ENCODE results near the gene PPP1R26.

DNA sequence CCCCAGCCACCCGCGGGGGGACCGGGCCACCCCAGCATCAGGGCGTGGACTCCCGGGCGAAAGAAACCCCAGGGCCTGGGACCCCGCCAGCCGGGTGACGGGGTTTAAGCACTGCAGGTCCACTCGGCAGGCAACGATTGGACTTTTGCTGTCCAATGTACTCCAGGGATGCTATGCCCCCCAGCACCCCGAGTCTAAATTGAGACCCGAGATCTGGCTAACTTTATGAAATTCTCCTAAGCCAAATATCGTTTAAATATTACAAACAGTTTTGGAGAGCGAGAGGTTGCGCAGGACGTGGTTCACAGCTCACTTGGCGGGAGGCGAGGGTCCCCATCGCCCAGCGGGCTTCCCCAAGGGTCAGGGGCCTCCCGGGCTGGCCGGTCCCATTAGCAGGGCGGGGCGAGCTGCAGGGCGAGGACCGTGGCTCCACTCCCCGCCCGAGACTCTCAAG, 20.5 kb downstream of the PPP1R26 start:
- TF ChIP-seq, protein P1, sequence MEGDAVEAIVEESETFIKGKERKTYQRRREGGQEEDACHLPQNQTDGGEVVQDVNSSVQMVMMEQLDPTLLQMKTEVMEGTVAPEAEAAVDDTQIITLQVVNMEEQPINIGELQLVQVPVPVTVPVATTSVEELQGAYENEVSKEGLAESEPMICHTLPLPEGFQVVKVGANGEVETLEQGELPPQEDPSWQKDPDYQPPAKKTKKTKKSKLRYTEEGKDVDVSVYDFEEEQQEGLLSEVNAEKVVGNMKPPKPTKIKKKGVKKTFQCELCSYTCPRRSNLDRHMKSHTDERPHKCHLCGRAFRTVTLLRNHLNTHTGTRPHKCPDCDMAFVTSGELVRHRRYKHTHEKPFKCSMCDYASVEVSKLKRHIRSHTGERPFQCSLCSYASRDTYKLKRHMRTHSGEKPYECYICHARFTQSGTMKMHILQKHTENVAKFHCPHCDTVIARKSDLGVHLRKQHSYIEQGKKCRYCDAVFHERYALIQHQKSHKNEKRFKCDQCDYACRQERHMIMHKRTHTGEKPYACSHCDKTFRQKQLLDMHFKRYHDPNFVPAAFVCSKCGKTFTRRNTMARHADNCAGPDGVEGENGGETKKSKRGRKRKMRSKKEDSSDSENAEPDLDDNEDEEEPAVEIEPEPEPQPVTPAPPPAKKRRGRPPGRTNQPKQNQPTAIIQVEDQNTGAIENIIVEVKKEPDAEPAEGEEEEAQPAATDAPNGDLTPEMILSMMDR (IDR thresholded peaks at IDR 0.05; ENCODE audit: insufficient read depth, low read length, poor library complexity, severe bottlenecking) = no peak
- TF ChIP-seq EZH2phosphoT487 (conservative IDR thresholded peaks at IDR 0.05; ENCODE audit: low read length) = no peak
